Head of caudate nucleus (tissue), 42 donors: Measurements from ENCODE around the gene CYBA.

Source experiments
- DNase-seq, 42 donors: peaks; one replicate each; pipeline versions ENCODE4 v3.0.0 to v3.0.0-alpha.2; 2020 to 2021; ENCODE audit warnings: mixed read lengths in 7 of 42
- intact Hi-C: fragments of 100-400 bp; cut with DNase I; formaldehyde crosslinking; loops from one replicate; pipeline ENCODE4 v1.15.0; 2022

Gene CYBA

GRCh38 chr16:88605186-88606147 lies 45.4 kb downstream of the CYBA start:
- no peak for DNase-seq
- intact Hi-C loops = no loop called here

DNA sequence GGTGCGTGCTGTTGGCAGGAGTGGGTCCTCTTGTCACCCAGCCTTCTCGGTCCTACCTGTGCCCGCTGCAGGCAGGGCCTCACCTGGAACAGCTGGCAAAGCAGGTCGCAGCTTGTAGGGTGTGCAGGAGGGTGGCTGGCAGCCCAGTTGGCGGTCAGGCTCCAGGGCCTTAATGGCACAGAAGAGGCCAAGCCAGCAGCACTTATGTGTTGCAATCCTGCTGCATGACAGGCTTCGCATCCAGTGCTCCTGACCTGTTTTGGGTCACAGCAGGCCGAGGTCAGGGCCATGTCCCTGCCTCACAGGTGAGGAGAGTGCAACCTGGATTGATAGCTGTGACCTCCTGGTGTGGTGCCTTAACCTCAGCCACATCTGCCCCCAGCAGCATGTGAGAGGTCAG lies 48.8 kb downstream of the CYBA start:
- intact Hi-C loops = no loop called here
- DNase-seq = no peak

DNA sequence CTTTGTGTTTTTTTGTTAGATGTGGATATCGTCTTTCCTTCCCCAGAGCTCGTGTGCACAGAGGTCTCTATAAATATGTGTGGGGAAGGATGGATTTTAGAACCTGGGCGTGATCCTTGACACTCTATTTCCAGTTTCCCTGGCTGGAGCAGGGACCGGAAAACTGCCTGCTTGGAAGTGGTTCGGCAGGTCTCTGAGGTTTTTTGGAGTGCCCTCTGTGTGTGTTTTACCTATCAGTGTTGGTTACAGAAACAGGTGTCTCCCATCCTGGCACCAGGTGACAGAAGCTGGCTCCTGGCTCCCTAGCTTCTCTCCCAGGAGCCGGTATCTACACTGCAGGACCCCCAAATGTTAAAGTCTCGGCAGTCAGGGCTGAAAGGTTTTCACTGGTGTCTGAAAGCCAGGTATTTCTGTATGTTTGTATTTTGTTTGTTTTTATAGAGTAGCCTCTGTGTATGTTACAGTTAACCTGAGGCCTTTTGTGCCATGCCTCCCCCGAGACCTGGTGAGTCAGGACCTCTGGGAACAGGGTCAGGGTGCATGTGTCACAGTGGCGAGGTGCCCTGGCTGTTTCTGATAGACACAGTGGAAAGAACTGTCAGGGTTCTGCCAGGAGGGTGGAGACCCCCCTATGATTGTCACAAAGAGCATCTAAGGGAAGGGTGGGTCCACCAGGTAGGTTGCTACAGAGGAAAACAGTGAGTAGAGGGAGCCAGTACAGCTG lies 49.4 kb downstream of the CYBA start:
- intact Hi-C loops = no loop called here

GRCh38 chr16:88600539-88600896 lies 50.3 kb downstream of the CYBA start:
- intact Hi-C loops = no loop called here
- DNase-seq = no peak

More for the DNA sequence above, 49.4 kb downstream of the CYBA start:
- DNase-seq = no peak

DNA sequence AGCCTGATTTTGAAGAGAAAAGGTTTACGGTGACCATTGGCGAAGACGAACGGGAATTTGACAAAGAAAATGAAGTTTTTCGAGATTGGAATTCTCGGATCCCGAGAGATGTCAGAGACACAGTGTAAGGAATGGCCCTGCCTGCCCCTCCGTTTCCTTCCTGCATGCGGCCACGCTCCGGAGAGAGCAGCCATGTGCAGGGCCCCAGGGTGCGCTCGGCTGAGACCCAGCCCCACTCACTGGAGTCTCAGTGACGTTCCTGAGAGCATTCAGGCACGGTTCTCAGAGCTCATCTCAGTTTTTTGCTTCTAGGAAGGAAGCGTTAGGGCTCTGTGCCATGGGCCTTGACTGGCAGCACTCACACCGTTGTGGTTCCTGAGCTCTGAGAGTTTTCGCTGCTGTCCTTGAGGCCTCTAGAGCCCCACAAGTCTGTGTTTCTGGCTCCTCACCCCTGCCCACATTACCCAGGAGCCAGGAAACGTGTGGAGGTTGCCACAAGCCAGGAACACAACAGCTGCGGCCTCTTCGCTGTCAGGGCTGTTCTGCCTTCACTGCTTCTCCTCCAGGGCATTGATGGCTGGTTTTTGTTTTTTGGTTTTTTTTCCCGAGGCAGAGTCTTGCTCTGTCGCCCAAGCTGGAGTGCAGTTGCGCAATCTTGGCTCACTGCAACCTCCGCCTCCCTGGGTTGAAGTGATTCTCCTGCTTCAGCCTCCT lies 50.9 kb downstream of the CYBA start:
- intact Hi-C loops = no loop called here
- DNase-seq = no peak

- intact Hi-C loops = no loop called here
- DNase-seq = peak in 39 of 42 donors; percentile 16 to 81 (median 57)
These were observed 51.6 kb downstream of the CYBA start for GRCh38 chr16:88599092-88599733.

GRCh38 chr16:88597856-88598491 lies 52.9 kb downstream of the CYBA start:
- no peak for DNase-seq
- intact Hi-C loops = no loop called here

DNA sequence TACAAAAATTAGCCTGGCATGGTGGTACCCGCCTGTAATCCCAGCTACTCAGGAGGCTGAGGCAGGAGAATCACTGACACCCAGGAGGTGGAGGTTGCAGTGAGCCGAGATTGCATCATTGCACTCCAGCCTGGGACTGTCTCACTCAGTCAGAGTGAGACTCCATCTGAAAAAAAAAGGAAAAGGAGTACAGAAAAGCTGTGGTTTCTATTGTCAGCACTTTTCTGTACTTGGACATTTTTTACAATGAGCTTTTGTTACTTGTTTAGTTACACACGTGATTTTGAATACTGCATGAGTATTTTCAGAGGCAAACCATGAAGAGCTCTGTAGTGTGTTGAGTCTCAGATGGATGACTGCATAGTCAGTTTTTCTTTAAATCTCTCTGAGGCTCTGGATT lies 54.4 kb downstream of the CYBA start:
- intact Hi-C loops = no loop called here
- peak in 9 of 42 donors; percentile 32 to 62 (median 36) for DNase-seq

DNA sequence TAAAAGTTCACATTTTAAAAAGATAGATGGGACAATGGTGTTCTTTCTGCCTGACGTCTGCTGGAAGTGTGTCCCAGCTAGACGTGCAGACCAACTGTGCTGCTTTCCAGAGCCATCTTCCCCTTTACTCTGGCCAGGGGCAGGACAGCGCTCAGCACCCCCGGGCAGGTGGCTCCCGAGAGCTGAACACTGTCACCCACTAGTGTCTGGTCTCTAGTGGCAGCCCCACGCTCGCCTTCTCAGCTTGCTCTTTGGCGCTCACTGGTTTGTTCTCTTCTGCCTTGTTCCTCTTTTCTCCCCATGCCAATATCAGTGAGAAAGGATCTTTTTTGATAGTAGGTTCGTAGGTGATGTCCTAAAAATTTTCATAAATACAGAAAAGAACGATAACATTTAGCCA lies 54.9 kb downstream of the CYBA start:
- intact Hi-C loops = no loop called here
- no peak for DNase-seq

- peak in 2 of 42 donors; percentile 40 to 60 for DNase-seq
- intact Hi-C loops = no loop called here
These were observed 55.8 kb downstream of the CYBA start for GRCh38 chr16:88595101-88595500.

GRCh38 chr16:88593910-88594309 lies 56.9 kb downstream of the CYBA start:
- intact Hi-C loops = no loop called here
- peak in 3 of 42 donors; percentile 15 to 60 (median 16) for DNase-seq

DNA sequence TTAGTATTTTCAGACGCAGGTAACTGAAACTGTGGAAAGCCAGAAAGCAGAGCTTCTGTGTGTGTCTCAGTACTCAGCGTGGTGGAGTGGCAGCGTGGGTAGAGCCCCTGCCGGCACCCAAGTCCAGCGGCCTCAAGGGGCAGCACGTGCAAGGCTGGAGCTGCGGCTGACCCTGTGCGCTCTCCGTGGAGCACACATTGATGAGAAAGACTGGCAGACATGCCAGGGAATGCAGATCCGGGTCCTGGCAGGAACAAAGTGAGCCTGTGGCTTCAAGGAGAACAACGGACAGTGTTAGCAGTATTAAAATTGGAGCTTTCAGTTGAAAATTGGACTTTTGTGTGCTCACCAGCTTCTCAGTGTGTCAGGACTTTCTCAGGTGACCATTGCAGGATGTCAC lies 57.4 kb downstream of the CYBA start:
- DNase-seq = peak; percentile 25 to 88 (median 64)

More for the DNA sequence above, 57.4 kb downstream of the CYBA start:
- intact Hi-C loops = no loop called here
